Measurements from ENCODE around the gene LYPD6.

DNA sequence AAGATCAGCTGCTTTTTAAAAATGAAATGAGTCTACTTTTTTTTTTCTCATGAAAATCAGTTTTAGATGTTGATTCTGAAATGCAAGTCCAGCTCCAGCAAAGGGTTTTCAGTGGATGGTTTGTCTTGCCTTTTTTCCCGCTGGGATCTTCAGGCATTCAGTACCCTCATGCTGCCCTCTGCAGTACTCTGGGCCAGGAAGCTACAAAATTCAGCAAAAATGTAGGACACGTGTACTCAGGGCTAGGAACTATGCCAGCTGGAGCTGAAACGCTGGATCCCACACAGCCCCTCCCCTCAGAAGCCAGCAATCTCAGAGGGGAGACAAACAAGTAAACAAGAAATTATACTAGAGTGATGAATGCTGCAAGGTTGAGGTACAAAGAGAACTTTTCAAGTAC lies 159.9 kb downstream of the LYPD6 start:
- TF ChIP-seq GATA3 (IDR thresholded peaks at IDR 0.05; ENCODE audit: low read depth, low read length) (no peak), GATA2 (IDR thresholded peaks at IDR 0.05; ENCODE audit: low read depth, low read length) (no peak)
